ENCODE data around the gene ORM1.

DNA sequence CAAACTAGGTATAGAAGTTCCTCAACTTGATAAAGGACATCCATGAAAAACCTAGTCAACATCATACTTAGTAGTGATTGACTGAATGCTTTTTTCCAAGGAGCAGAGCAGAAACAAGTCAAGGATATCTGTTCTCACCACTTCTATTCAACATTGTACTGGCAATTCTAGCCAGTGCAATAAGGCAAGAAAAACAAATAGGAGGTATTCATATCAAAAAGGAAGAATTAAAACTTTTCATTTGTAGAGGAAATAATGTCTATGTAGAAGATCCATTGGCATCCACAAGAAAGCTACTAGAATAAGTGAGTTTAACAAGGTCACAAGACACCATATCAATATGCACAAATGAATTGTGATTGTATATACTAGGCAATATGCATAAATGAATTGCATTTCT is 28.2 kb upstream of the ORM1 start:
- TF ChIP-seq POLR2A (IDR thresholded peaks at IDR 0.05; ENCODE audit: low read depth, low read length) (no peak), POLR2AphosphoS5 (IDR thresholded peaks at IDR 0.05; ENCODE audit: low read depth, low read length) (no peak)

Data from GM12892 (cell line).